HTR-8/SVneo (cell line): ENCODE data around the gene ZNF142.

Experiments
- DNase-seq: peaks from one replicate; pipeline ENCODE4 v3.0.0; 2011; ENCODE audit warnings: low spot score, mixed read lengths; ENCODE audit not compliant: insufficient read length
- FAIRE-seq: peaks from 2 replicates; lab custom pipeline; 2011; peaks lifted over from hg19 to GRCh38; lab: Jason Lieb, UNC

Gene ZNF142

DNA sequence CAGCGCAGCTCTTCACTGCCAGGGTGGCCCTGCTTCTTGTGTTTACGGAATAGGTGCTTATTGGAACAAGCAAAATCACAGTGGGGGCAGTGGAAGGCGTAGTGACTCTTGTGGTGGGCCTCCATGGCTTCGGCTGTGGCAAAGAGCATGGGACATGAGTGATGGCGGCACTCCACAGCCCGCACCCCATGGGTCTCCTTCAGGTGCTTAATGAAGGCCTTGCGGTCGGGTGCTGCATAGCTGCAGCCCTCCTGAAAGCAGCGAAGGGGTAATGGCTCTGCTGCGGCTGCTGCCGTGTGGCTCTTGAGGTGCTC, 10.7 kb downstream of the ZNF142 start:
- DNase-seq (no peak), FAIRE-seq (no peak)

DNA sequence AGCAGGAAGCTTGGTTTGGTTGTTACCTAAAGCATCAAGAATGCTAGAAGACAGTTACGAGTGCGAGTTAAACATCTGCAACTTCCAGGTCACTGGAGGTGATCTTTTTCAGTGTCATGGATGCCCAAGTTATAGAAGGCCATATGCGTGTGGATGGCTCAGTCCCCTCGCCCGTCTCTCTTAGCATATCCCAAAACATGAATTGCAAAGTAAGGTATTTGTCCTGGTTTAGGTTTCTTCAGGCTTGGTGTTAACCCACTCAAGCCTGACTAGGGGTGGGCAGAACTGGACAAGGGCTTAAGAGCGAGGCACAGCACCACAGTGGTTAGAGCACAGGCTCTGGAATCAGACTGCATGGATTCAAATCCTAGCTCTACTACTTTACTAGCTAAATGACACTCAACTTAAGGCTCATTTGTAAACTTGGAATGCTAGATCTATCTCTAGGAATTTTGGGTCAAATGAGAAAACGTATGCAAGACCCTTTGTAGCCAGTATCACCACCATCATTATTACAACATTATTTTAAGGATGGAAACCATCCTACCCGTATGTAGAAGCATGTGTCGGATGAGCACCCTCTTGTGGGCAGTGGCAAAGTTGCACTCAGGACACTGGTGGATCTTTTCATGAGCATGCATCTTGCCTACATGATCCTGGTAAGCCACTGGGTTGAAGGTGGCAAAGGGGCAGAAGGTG, 11.2 kb downstream of the ZNF142 start:
- DNase-seq (peak; percentile 64), FAIRE-seq (peak; percentile 65)

GRCh38 chr2:218645126-218645525, 14.3 kb downstream of the ZNF142 start:
- no peak for DNase-seq
- no peak for FAIRE-seq

DNA sequence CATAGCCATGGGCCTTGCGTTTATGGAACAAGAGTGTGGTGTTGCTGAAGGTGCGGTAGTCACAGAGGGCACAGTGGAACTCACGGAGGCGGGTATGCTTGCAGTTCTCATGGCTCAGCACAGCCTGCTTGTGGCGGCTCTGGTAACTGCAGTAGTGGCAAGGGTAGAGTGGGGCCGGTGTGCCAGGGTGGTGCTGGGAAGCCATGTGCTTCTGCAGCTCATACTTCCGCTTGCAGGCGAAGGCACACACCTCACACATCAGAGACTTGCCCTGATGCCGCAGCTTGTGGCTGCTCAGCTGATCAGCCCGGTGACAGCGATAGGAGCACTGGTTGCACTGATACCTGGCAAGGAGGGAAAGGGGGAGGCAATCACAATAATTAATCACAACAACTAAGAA, 14.7 kb downstream of the ZNF142 start:
- FAIRE-seq (no peak), DNase-seq (no peak)

- DNase-seq (no peak), FAIRE-seq (no peak)
Observed at GRCh38 chr2:218643751-218644310, 15.6 kb downstream of the ZNF142 start.

- FAIRE-seq, result no peak
- DNase-seq, result no peak
Observed at GRCh38 chr2:218642786-218643185, 16.6 kb downstream of the ZNF142 start.

GRCh38 chr2:218642121-218642656, 17.2 kb downstream of the ZNF142 start:
- no peak for DNase-seq
- no peak for FAIRE-seq

DNA sequence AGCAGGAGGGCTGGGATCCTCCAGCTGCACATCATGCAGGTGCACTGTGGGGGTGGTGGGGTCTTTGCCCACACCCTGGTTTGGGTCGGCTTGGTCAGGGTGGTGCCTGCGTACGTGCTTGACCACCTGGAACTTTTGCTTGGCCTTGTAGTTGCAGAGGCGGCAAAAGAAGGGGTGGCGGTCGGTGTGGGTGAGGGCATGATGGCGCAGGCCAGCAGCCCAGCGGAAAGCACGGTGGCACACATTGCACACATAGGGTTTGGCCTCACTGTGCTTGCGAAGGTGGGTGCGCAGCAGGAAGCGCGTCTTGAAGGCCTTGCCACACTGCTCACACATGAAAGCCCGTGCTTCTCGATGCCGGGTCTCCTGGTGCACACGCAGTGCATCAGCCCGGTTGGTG, 21.1 kb downstream of the ZNF142 start:
- FAIRE-seq (no peak), DNase-seq (no peak)

DNA sequence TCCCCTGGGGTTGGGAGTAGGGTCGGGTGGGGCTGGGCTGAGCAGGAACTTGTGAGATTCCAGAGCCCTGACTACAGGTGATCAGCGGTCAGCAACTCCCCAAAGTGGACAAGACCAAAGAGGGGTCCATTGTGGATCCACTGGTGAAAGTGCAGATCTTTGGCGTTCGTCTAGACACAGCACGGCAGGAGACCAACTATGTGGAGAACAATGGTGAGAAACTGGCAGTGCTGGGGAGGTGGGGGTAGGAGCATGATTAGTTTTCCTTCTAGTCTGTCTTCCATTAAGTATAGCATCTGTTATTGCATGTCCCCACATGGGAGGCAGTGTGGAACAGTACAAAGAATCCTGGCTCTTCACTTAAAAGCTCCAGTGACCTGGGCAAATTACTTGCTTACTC, 23.7 kb downstream of the ZNF142 start:
- FAIRE-seq, result no peak
- no peak for DNase-seq

DNA sequence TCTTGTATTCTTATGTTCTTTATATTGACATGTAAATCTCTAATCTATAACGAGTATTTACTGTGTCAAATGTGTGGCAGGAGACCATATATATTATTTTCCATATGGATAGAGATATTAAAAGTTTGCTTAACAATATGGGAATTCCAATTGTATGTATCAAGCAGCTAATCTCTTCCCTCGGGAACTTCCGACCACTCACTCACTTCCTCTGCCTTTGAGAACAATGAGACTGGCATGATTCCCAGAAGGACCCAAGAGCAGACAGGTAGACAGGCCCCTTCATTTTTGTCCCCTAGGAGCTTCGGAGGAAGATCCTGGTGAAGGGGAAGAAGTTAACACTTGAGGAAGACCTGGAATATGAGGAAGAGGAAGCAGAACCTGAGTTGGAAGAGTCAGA, 27.6 kb downstream of the ZNF142 start:
- FAIRE-seq, result no peak
- DNase-seq, result peak; percentile 41

DNA sequence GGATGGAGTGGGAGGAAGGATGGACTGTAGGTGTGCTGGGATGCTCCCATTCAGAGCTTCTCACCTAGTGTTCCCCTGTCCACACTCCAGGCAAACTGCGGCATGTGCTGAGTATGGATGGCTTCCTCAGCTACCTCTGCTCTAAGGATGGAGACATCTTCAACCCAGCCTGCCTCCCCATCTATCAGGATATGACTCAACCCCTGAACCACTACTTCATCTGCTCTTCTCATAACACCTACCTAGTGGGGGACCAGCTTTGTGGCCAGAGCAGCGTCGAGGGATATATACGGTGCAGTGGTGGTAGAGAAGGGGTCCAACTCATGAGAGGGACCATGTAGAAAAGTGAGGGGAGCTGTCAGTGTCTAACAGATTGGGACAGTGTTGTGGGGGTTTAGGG, 31.5 kb downstream of the ZNF142 start:
- no peak for DNase-seq
- no peak for FAIRE-seq

- DNase-seq (no peak), FAIRE-seq (no peak)
Observed at GRCh38 chr2:218626369-218626768, 33.1 kb downstream of the ZNF142 start.

DNA sequence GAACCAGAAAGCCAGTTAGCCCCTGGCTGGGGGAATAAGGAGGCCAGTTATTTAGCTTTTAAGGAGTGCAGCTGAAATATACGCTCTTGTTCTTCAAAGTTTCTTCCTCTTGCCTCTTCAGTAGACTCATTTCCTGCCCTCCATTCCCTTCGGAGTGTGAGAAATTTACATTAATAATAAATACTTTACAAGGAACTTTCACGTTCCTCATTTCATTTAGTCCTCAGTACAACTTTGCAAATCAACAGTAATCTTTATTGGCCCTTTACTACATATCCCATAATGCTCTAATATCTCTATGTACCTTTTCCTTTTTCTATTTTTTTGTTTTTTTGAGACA, 36.1 kb downstream of the ZNF142 start:
- DNase-seq (no peak), FAIRE-seq (no peak)

GRCh38 chr2:218622606-218623365, 36.6 kb downstream of the ZNF142 start:
- no peak for DNase-seq
- no peak for FAIRE-seq

DNA sequence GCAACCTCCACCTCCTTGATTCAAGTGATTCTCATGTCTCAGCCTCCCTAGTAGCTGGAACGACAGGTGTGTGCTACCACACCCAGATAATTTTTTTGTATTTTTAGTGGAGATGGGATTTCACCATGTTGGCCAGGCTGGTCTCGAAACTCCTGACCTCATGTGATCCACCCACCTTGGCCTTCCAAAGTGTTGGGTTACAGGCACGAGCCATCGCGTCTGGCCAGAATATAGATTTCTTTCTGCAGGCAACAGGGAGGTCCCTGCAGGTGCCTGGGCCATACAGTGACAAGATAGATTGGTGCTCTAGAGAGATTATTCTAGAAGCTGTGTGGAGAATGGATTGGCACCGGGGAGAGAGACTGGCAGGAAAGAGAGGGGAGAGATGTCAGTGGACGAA, 38.4 kb downstream of the ZNF142 start:
- FAIRE-seq (no peak), DNase-seq (no peak)

DNA sequence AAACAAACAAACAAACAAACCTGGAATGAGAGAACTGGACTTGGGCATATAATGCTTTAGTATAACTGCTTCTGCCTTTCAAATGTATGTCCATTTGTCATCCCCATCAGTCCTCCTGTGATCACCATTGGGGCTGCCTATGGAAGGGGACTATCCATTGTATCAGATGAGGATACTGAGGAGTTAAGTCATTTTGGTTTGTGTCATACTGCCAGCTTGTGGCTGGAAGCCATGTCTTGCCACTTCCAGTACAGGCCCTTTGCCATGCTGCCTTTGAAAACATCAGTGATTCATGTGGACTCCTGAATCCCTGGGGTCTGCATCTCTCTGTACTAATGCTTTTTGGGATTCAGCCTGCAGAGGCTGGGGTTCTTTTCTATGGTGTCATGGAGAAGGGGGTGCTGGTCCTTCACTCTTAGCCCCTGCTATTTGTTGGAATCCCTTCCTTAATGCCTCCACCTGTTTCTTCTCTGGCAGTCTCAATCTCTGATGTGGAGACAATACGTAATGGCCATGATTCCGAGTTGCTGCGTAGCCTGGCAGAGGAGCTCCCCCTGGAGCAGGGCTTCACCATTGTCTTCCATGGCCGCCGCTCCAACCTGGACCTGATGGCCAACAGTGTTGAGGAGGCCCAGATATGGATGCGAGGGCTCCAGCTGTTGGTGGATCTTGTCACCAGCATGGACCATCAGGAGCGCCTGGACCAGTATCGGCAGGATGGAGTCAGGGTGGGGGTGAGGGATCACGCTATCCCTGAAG, 41.1 kb downstream of the ZNF142 start:
- FAIRE-seq (no peak), DNase-seq (no peak)

DNA sequence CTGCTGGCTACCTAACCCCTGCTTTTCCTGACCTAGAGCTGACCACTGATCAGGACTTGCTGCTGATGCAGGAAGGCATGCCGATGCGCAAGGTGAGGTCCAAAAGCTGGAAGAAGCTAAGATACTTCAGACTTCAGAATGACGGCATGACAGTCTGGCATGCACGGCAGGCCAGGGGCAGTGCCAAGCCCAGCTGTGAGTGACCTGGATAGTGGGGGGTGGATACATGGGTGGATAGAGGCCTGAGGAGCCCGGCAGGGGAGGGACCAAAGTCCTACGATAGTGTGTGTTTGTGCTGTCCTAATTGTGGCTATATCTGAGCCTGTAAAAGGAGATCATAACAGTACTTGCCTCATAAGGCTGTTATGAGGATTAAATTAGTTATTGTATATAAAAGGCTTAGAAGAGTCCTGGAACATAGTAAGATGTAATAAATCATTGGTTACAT, 43.5 kb downstream of the ZNF142 start:
- FAIRE-seq, result no peak
- DNase-seq, result no peak

GRCh38 chr2:218607436-218608115, 51.8 kb downstream of the ZNF142 start, which contains the start of gene PLCD4:
TSS of gene PLCD4 (plus strand) at chr2:218607899. CDS start at chr2:218615740, 7,841 bp downstream.
- DNase-seq, result peak; percentile 72
- peak; percentile 69 for FAIRE-seq

- FAIRE-seq (no peak), DNase-seq (no peak)
Observed at GRCh38 chr2:218605432-218605831, 54.0 kb downstream of the ZNF142 start.
